HepG2 (cell line): ENCODE data around the gene ADI1. TPM values are rescaled to one million over a fixed set of nuclear protein-coding genes. Genes with fewer than 3 reads are reported as not detected.

Experiments
- GMEB1 ChIP-seq: sonication (generic); formaldehyde crosslinking; IDR thresholded peaks from 2 replicates; pipeline ENCODE4 v1.5.1; 2020; ENCODE audit warnings: missing genetic modification reagents, mild to moderate bottlenecking, borderline replicate concordance
- HNF1B ChIP-seq: sonication (generic); formaldehyde crosslinking; IDR thresholded peaks from 2 replicates; pipeline ENCODE4 v1.5.1; 2020; ENCODE audit warnings: mild to moderate bottlenecking, moderate library complexity, missing genetic modification reagents
- NONO ChIP-seq, 2 experiments: fragments of 450-650 bp in 1 of 2; sonication (generic) in 1 of 2; formaldehyde crosslinking in 1 of 2; IDR thresholded peaks in 1 of 2; conservative IDR thresholded peaks in 1 of 2; 2 replicates each; pipeline versions ENCODE4 v1.6.1 to v1.8.0; 2017 to 2022; ENCODE audit warnings: mild to moderate bottlenecking in 1 of 2, missing genetic modification reagents in 1 of 2, moderate library complexity in 1 of 2
- RCOR2 ChIP-seq: IDR thresholded peaks from 2 replicates; pipeline ENCODE4 v1.6.1; 2016; ENCODE audit warnings: missing biosample characterization, missing genetic modification reagents
- SUZ12 ChIP-seq: fragments of 150-350 bp; IDR thresholded peaks from 2 replicates; pipeline ENCODE4 v1.6.1; 2014; ENCODE audit warnings: low read depth, low read length
- TCF7 ChIP-seq: sonication (generic); IDR thresholded peaks from 2 replicates; pipeline ENCODE4 v1.6.1; 2016; ENCODE audit warnings: antibody characterized with exemption, low read depth
- TRIM22 ChIP-seq: fragments of 450-650 bp; IDR thresholded peaks from 2 replicates; pipeline ENCODE4 v1.6.1; 2017
- ZNF101 ChIP-seq: sonication (generic); formaldehyde crosslinking; IDR thresholded peaks from 2 replicates; pipeline ENCODE4 v1.4.0; 2020; ENCODE audit warnings: mild to moderate bottlenecking, low read depth, missing genetic modification reagents, borderline replicate concordance
- ZNF564 ChIP-seq: sonication (generic); formaldehyde crosslinking; IDR thresholded peaks from 2 replicates; pipeline ENCODE4 v1.8.1; 2023; ENCODE audit warnings: mild to moderate bottlenecking, missing genetic modification reagents
- ZNF615 ChIP-seq: sonication (generic); formaldehyde crosslinking; IDR thresholded peaks from 2 replicates; pipeline ENCODE4 v1.5.0; 2020; ENCODE audit warnings: mild to moderate bottlenecking, missing genetic modification reagents, borderline replicate concordance
- ZNF740 ChIP-seq: sonication (generic); formaldehyde crosslinking; IDR thresholded peaks from 2 replicates; pipeline ENCODE4 v1.4.0; 2020; ENCODE audit warnings: missing genetic modification reagents
- ZNF747 ChIP-seq: sonication (generic); formaldehyde crosslinking; IDR thresholded peaks from 2 replicates; pipeline ENCODE4 v1.8.1; 2023; ENCODE audit warnings: missing genetic modification reagents, mild to moderate bottlenecking, borderline replicate concordance
- polyA plus RNA-seq, 8 experiments: library from polyadenylated mRNA; depleted of rRNA in 3 of 8; stranded (reverse) in 7 of 8; unstranded in 1 of 8; fragments of >200 nt; fragmentation: Illumina TruSeq in 4 of 8; extraction: Trizol in 4 of 8; gene quantifications; 2 replicates each; pipeline versions ENCODE4 v1.2.1 to v1.2.3, GENCODE V29; 2011 to 2016; ENCODE audit warnings: low read depth in 4 of 8, missing spikeins in 1 of 8, mixed read lengths in 1 of 8; ENCODE audit not compliant: insufficient read depth in 1 of 8
- total RNA-seq, 5 experiments: library from RNA; depleted of rRNA; stranded (reverse); fragments of >200 nt; fragmentation: Illumina TruSeq; extraction: Trizol; gene quantifications; 2 replicates each; pipeline ENCODE4 v1.2.3, GENCODE V29; 2016; ENCODE audit warnings: low read depth in 1 of 5

The ADI1 gene
- total and polyA plus RNA-seq, 2 of the 13 experiments (the other 11 are each of a cell fraction or from before 2014, with no cell fraction given) = 28.7 to 123 TPM

- no peak for TF ChIP-seq TRIM22
- no peak for TF ChIP-seq TCF7
- no peak for TF ChIP-seq SUZ12
- peak; percentile 99 for TF ChIP-seq ZNF747
- no peak; the same call in 1 of the 2 replicates for TF ChIP-seq HNF1B
- TF ChIP-seq ZNF564 = peak; percentile 92; the same call in 1 of the 2 replicates
- no peak; the same call in 1 of the 2 replicates for TF ChIP-seq ZNF615 (CRISPR knock-in tag)
- 0 out of 2 replicates have a peak, but pooled peaks have one; percentile 55 for TF ChIP-seq RCOR2 (CRISPR knock-in tag)
- no peak; the same call in 1 of the 2 replicates for TF ChIP-seq ZNF740 (CRISPR knock-in tag)
- peak; percentile 75; the same call in 1 of the 2 replicates for TF ChIP-seq GMEB1 (CRISPR knock-in tag)
- TF ChIP-seq ZNF101 = no peak; the same call in none of the 2 replicates
- no peak for TF ChIP-seq NONO (IDR thresholded peaks at IDR 0.05)
- TF ChIP-seq NONO (CRISPR knock-in tag; conservative IDR thresholded peaks at IDR 0.05) = peak; percentile 66; the same call in 1 of the 2 replicates
- TF ChIP-seq, all 625 proteins: peak for 418
These were observed at the start of gene ADI1 (continued) for GRCh38 chr2:3519255-3520205.
